ENCODE results near the gene LPCAT1. TPM values are rescaled to one million over a fixed set of nuclear protein-coding genes. Genes with fewer than 3 reads are reported as not detected.

Gene LPCAT1
- total RNA-seq, 1 experiment from 2014 or later, result 59.8 TPM

GRCh38 chr5:1519631-1520210 is 4.0 kb downstream of the LPCAT1 start:
- H3K4me1 ChIP-seq (ENCODE audit: control insufficient read depth, insufficient read depth, low read length), result peaks cover 26% of the 10 kb centered on the region
- intact Hi-C loops (cut with micrococcal nuclease; ENCODE audit: unreplicated experiment), result no loop called here
- no peak overlapping the region for H3K27ac ChIP-seq (ENCODE audit: low read length)

GRCh38 chr5:1517838-1518237 is 5.9 kb downstream of the LPCAT1 start:
- Histone ChIP-seq H3K4me1 (ENCODE audit: control insufficient read depth, insufficient read depth, low read length) (peaks cover 23% of the 10 kb centered on the region), H3K27me3 (ENCODE audit: control insufficient read depth, insufficient read depth, low read length) (no peaks in the 10 kb centered on the region), H3K36me3 (ENCODE audit: control insufficient read depth, insufficient read depth, low read length) (peaks cover 5% of the 10 kb centered on the region), H3K4me3 (ENCODE audit: low read depth in 2 of 2, low read length in 2 of 2) (no peak overlapping the region), H3K27ac (ENCODE audit: low read length) (no peak overlapping the region), H3K9me3 (ENCODE audit: control insufficient read depth, insufficient read depth, low read depth, low read length) (no peaks in the 10 kb centered on the region)
- ATAC-seq (no peak), DNase-seq (ENCODE audit: low read depth, low spot score) (no peak)
- in situ Hi-C loops (cut with HindIII; ENCODE audit: low pct_unique_long_range_greater_than_20kb, low sequenced_read_pairs) (no loop called here), intact Hi-C loops (cut with micrococcal nuclease; ENCODE audit: unreplicated experiment) (no loop called here)
- CTCF ChIA-PET, result no interaction called here
- TF ChIP-seq POLR2AphosphoS5 (IDR thresholded peaks at IDR 0.05; ENCODE audit: low read depth, low read length), result no peak
- TF ChIP-seq REST (IDR thresholded peaks at IDR 0.05; ENCODE audit: insufficient read depth in 1 of 2, low read depth in 2 of 2, low read length in 1 of 2), result no peak
- TF ChIP-seq TCF7L2 (IDR thresholded peaks at IDR 0.05; ENCODE audit: low read depth, low read length), result no peak
- no peak for TF ChIP-seq SIN3A (IDR thresholded peaks at IDR 0.05; ENCODE audit: borderline replicate concordance, insufficient read depth, low read depth, low read length)
- BruUV-seq (replicated peaks), result no TSS peak
- POLR2A ChIA-PET, result no interaction called here

More at GRCh38 chr5:1519631-1520210, 4.0 kb downstream of the LPCAT1 start:
- H3K9me3 ChIP-seq (ENCODE audit: control insufficient read depth, insufficient read depth, low read depth, low read length), result no peaks in the 10 kb centered on the region
- peaks cover 5% of the 10 kb centered on the region for H3K36me3 ChIP-seq (ENCODE audit: control insufficient read depth, insufficient read depth, low read length)
- POLR2A ChIA-PET, result no interaction called here
- TF ChIP-seq TCF7L2 (IDR thresholded peaks at IDR 0.05; ENCODE audit: low read depth, low read length), result no peak
- TF ChIP-seq CTCF (IDR thresholded peaks at IDR 0.05), result no peak
- no peak for TF ChIP-seq SIN3A (IDR thresholded peaks at IDR 0.05; ENCODE audit: borderline replicate concordance, insufficient read depth, low read depth, low read length)
- no peak for TF ChIP-seq REST (IDR thresholded peaks at IDR 0.05; ENCODE audit: insufficient read depth in 1 of 2, low read depth in 2 of 2, low read length in 1 of 2)
- TF ChIP-seq POLR2AphosphoS5 (IDR thresholded peaks at IDR 0.05; ENCODE audit: low read depth, low read length), result no peak
- no peak overlapping the region for H3K4me3 ChIP-seq (ENCODE audit: low read depth in 2 of 2, low read length in 2 of 2)
- in situ Hi-C loops (cut with HindIII; ENCODE audit: low pct_unique_long_range_greater_than_20kb, low sequenced_read_pairs), result no loop called here
- DNase-seq (ENCODE audit: low read depth, low spot score), result no peak
- H3K27me3 ChIP-seq (ENCODE audit: control insufficient read depth, insufficient read depth, low read length), result no peaks in the 10 kb centered on the region
- no TSS peak for BruUV-seq (replicated peaks)
- ATAC-seq, result no peak
- CTCF ChIA-PET, result no interaction called here

Measured in Panc1 (cell line).